Measurements from ENCODE around the gene NPEPPS. TPM values are rescaled to one million over a fixed set of nuclear protein-coding genes. Genes with fewer than 3 reads are reported as not detected.

NPEPPS gene
- total RNA-seq, 1 donor from 2014 or later: 107 TPM

DNA sequence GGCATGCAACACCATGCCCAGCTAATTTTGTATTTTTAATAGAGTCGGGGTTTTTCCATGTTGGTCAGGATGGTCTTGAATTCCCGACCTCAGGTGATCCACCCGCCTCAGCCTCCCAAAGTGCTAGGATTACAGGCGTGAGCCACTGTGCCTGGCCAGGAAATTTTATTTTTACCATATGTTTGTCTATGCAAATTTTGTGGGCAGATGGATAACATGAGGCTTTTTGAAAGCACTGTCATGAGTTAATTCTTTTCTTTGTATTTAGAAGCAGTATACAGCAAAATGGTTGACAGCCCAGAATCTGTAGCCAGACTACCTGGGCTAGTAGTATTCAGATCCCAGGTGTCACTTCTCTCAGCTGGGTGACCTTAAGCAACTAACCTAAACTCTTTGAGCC lies 110.3 kb downstream of the NPEPPS start:
- peaks cover 6% of the 10 kb centered on the region for H3K4me1 Mint-ChIP-seq (ENCODE audit: unreplicated experiment)
- TF ChIP-seq, protein P1, sequence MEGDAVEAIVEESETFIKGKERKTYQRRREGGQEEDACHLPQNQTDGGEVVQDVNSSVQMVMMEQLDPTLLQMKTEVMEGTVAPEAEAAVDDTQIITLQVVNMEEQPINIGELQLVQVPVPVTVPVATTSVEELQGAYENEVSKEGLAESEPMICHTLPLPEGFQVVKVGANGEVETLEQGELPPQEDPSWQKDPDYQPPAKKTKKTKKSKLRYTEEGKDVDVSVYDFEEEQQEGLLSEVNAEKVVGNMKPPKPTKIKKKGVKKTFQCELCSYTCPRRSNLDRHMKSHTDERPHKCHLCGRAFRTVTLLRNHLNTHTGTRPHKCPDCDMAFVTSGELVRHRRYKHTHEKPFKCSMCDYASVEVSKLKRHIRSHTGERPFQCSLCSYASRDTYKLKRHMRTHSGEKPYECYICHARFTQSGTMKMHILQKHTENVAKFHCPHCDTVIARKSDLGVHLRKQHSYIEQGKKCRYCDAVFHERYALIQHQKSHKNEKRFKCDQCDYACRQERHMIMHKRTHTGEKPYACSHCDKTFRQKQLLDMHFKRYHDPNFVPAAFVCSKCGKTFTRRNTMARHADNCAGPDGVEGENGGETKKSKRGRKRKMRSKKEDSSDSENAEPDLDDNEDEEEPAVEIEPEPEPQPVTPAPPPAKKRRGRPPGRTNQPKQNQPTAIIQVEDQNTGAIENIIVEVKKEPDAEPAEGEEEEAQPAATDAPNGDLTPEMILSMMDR (IDR thresholded peaks at IDR 0.05; ENCODE audit: unreplicated experiment): no peak
- H3K27ac Mint-ChIP-seq (ENCODE audit: unreplicated experiment): no peak overlapping the region
- no peak for DNase-seq (ENCODE audit: low spot score)
- H3K27me3 Mint-ChIP-seq (ENCODE audit: unreplicated experiment): no peaks in the 10 kb centered on the region
- H3K36me3 Mint-ChIP-seq (ENCODE audit: low read depth, unreplicated experiment): no peaks in the 10 kb centered on the region
- no peaks in the 10 kb centered on the region for H3K9me3 Mint-ChIP-seq (ENCODE audit: unreplicated experiment)
- H3K4me3 Mint-ChIP-seq (ENCODE audit: unreplicated experiment): no peak overlapping the region

DNA sequence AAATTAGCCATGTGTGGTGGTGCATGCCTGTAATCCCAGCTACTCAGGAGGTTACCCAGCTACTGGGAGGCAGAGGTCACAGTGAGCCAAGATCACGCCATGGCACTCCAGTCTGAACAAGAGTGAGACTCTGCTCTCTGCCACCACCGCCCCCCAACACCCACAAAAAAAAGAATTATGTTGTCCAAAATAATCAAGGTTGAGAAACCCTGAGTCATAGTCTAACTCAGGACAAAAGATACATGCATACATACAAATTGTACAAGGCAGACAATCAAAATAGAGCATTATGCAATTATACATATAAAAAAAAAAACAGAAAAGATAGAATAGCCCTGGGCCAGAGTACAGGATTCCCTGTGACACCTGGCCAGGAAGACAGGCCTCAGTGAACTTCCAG lies 112.2 kb downstream of the NPEPPS start:
- H3K4me3 Mint-ChIP-seq (ENCODE audit: unreplicated experiment): no peak overlapping the region
- TF ChIP-seq, protein P1 (IDR thresholded peaks at IDR 0.05; ENCODE audit: unreplicated experiment): no peak
- no peaks in the 10 kb centered on the region for H3K27me3 Mint-ChIP-seq (ENCODE audit: unreplicated experiment)
- no peak for DNase-seq (ENCODE audit: low spot score)
- no peak overlapping the region for H3K27ac Mint-ChIP-seq (ENCODE audit: unreplicated experiment)
- H3K9me3 Mint-ChIP-seq (ENCODE audit: unreplicated experiment): no peaks in the 10 kb centered on the region
- no peaks in the 10 kb centered on the region for H3K36me3 Mint-ChIP-seq (ENCODE audit: low read depth, unreplicated experiment)
- H3K4me1 Mint-ChIP-seq (ENCODE audit: unreplicated experiment): no peaks in the 10 kb centered on the region

DNA sequence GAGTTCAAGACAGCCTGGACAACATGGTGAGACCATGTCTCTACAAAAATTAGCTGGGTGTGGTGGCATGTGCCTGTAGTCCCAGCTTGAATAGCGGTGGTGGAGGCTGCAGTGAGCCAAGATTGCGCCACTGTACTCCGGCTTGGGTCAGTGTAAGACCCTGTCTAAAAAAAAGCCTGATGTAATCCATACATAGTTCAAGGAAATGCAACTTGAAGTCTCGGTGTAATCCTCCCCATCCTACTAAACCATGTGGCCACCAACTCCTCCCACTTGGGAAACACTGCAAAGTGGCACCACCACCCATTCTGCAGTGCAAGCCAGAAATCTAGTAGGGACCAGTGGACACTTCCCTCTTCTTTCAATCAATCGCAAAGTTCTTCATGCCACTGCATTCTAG lies 113.4 kb downstream of the NPEPPS start:
- TF ChIP-seq, protein P1 (IDR thresholded peaks at IDR 0.05; ENCODE audit: unreplicated experiment): no peak
- Mint-ChIP-seq H3K9me3 (ENCODE audit: unreplicated experiment) (no peaks in the 10 kb centered on the region), H3K27me3 (ENCODE audit: unreplicated experiment) (peaks cover 2% of the 10 kb centered on the region), H3K27ac (ENCODE audit: unreplicated experiment) (no peak overlapping the region), H3K4me1 (ENCODE audit: unreplicated experiment) (peaks cover 7% of the 10 kb centered on the region), H3K4me3 (ENCODE audit: unreplicated experiment) (no peak overlapping the region), H3K36me3 (ENCODE audit: low read depth, unreplicated experiment) (no peaks in the 10 kb centered on the region)
- DNase-seq (ENCODE audit: low spot score): no peak

DNA sequence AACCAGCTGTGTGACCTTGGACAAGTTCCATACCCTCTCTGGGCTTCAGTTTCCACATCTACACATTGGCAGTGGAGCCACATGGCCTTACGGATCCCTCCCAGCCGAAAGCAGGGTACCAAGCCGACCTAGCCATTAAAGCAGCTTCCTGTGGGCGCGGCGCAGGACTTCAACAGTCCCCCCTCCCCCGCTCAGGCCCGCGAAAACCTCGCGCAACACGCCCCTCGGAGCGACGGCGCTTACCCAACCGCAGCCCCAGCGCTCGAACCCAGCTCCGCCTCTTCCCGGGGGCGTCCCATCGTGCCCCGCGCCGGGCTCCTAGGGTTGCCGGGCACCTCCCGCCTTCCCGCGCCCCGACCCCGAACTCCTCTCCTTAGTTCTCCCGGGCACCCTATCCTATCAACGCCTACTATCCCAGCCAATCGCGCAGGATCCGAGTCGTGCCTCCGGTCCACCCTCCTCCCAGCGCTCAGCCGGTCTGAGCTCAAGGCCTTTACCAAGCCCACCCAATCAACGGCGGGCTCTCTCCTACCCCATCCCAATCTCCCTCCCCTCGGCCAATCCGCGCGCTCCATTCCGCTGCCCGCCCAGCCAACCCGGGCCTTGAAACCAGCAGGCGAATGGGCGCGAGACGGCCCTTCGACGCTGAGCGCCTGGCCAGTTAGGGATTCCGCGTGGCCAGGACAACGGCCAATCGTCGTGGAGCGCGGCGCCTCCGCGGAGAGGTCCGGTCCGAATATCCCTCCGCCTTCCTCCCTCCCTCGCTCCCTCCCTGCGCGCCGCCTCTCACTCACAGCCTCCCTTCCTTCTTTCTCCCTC lies 118.5 kb downstream of the NPEPPS start, which contains the start of gene KPNB1:
Gene KPNB1, plus strand, starts transcription at position 767 of the 819 bp plus-strand sequence. CDS start 326 bp downstream, outside the sequence.
- Mint-ChIP-seq H3K27me3 (ENCODE audit: unreplicated experiment) (peaks cover 5% of the 10 kb centered on the region), H3K27ac (ENCODE audit: unreplicated experiment) (peak within 1 kb of the TSS; percentile 93), H3K9me3 (ENCODE audit: unreplicated experiment) (no peaks in the 10 kb centered on the region), H3K4me1 (ENCODE audit: unreplicated experiment) (peaks cover 31% of the 10 kb centered on the region), H3K36me3 (ENCODE audit: low read depth, unreplicated experiment) (peaks cover 20% of the 10 kb centered on the region), H3K4me3 (ENCODE audit: unreplicated experiment) (peak within 1 kb of the TSS; percentile 96)
- DNase-seq (ENCODE audit: low spot score): peak; percentile 98
- TF ChIP-seq, protein P1 (IDR thresholded peaks at IDR 0.05; ENCODE audit: unreplicated experiment): no peak

DNA sequence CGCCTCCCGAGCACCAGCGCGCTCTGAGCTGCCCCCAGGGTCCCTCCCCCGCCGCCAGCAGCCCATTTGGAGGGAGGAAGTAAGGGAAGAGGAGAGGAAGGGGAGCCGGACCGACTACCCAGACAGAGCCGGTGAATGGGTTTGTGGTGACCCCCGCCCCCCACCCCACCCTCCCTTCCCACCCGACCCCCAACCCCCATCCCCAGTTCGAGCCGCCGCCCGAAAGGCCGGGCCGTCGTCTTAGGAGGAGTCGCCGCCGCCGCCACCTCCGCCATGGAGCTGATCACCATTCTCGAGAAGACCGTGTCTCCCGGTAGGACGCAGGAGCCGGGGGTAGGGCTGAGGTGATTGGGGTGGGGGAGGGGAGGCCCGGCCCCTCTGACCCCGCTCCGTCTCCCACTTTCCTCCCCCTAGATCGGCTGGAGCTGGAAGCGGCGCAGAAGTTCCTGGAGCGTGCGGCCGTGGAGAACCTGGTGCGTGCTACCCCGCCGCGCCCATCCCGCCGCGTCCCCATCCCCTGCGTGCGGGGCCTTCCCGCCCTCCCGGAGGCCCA lies 119.1 kb downstream of the NPEPPS start:
- TF ChIP-seq, protein P1 (IDR thresholded peaks at IDR 0.05; ENCODE audit: unreplicated experiment): no peak
- Mint-ChIP-seq H3K4me3 (ENCODE audit: unreplicated experiment) (peak overlapping the region; percentile 96), H3K9me3 (ENCODE audit: unreplicated experiment) (no peaks in the 10 kb centered on the region), H3K27me3 (ENCODE audit: unreplicated experiment) (peaks cover 5% of the 10 kb centered on the region), H3K27ac (ENCODE audit: unreplicated experiment) (no peak overlapping the region), H3K4me1 (ENCODE audit: unreplicated experiment) (peaks cover 32% of the 10 kb centered on the region), H3K36me3 (ENCODE audit: low read depth, unreplicated experiment) (peaks cover 27% of the 10 kb centered on the region)
- no peak for DNase-seq (ENCODE audit: low spot score)
